HCT116 (cell line): ENCODE results near the gene SLC26A2. TPM values are rescaled to one million over a fixed set of nuclear protein-coding genes. Genes with fewer than 3 reads are reported as not detected.

Experiments used
- ATAC-seq: fragments of 200-7000 bp; cut with Tn5 transposase; 2 replicates; pipeline ENCODE4 v1.9.1; 2020; ENCODE audit warnings: mild to moderate bottlenecking, moderate library complexity
- BruUV-seq: library from RNA; stranded (reverse); fragments of 400-500 nt; replicated peaks from 2 replicates; lab custom pipeline; 2021; lab: Mats Ljungman, UMichigan
- CTCF ChIA-PET: fragments of 300-600 bp; sonication (Branson Sonifier 250); formaldehyde crosslinking; loops from one replicate; lab custom pipeline; 2021; ENCODE audit warnings: antibody characterized with exemption; lab: Charles Lee
- POLR2A ChIA-PET: fragments of 300-600, 350-600 bp; sonication (Branson Sonifier 250); formaldehyde crosslinking; loops from one replicate; lab custom pipeline; 2021; ENCODE audit warnings: antibody characterized with exemption; lab: Charles Lee
- RAD21 ChIA-PET, 2 experiments: fragments of 300-600 bp; sonication (Branson Sonifier 250); formaldehyde crosslinking; loops; one replicate each; lab custom pipeline; 2023; ENCODE audit warnings: low total read pairs in 2 of 2; ENCODE audit not compliant: uncharacterized antibody in 2 of 2, unreplicated experiment in 2 of 2, low non-redundant PET in 1 of 2; lab: Charles Lee
- DNase-seq: peaks from one replicate; pipeline ENCODE4 v3.0.0-alpha.2; 2010; ENCODE audit warnings: low read depth, low spot score
- H2AFZ ChIP-seq: fragments of 200-600 bp; shearing (Covaris generic), sonication (generic); 2 replicates; pipeline ENCODE4 v1.6.1; 2017; ENCODE audit warnings: low read depth, mixed run types, mixed read lengths, antibody characterized with exemption, low read length; ENCODE audit not compliant: poor library complexity, severe bottlenecking
- H3K27ac ChIP-seq: 2 replicates; pipeline ENCODE4 v1.5.1; 2012; ENCODE audit warnings: low read depth, low read length
- H3K27me3 ChIP-seq: fragments of 200-600 bp; sonication (generic); 2 replicates; pipeline ENCODE4 v1.6.1; 2016; ENCODE audit warnings: mixed run types, low read length, mixed read lengths; ENCODE audit not compliant: insufficient read depth
- H3K36me3 ChIP-seq, 2 experiments: fragments of 200-500 bp in 1 of 2; fragments of 200-600 bp in 1 of 2; sonication (Bioruptor generic) in 1 of 2; sonication (generic) in 1 of 2; 2 replicates each; pipeline versions ENCODE4 v1.5.1 to v1.6.1; 2014 to 2016; ENCODE audit warnings: low read length in 2 of 2, inconsistent platforms in 1 of 2, mixed read lengths in 1 of 2, mixed run types in 1 of 2; ENCODE audit not compliant: insufficient read depth in 2 of 2, control insufficient read depth in 1 of 2
- H3K4me1 ChIP-seq, 2 experiments: fragments of 200-600 bp in 1 of 2; sonication (generic) in 1 of 2; 2 replicates each; pipeline versions ENCODE4 v1.5.1 to v1.6.1; 2012 to 2017; ENCODE audit warnings: low read length in 2 of 2, inconsistent platforms in 1 of 2, mild to moderate bottlenecking in 1 of 2, mixed read lengths in 1 of 2, mixed run types in 1 of 2, moderate library complexity in 1 of 2; ENCODE audit not compliant: insufficient read depth in 2 of 2, control insufficient read depth in 1 of 2
- H3K4me2 ChIP-seq: fragments of 200-600 bp; sonication (generic); 2 replicates; pipeline ENCODE4 v1.6.1; 2017; ENCODE audit warnings: mixed run types, low read length, mixed read lengths
- H3K4me3 ChIP-seq, 2 experiments: fragments of 200-600 bp in 1 of 2; sonication (generic) in 1 of 2; replicated peaks in 1 of 2; 2 replicates each; pipeline ENCODE4 v1.5.1; 2011 to 2016; ENCODE audit warnings: low read length in 2 of 2, control low read depth in 1 of 2, low read depth in 1 of 2, mild to moderate bottlenecking in 1 of 2, mixed read lengths in 1 of 2, mixed run types in 1 of 2
- H3K79me2 ChIP-seq: fragments of 200-600 bp; sonication (generic); 2 replicates; pipeline ENCODE4 v1.6.1; 2017; ENCODE audit warnings: mild to moderate bottlenecking, mixed run types, low read length, moderate library complexity, mixed read lengths; ENCODE audit not compliant: insufficient read depth
- H3K9ac ChIP-seq: fragments of 200-600 bp; sonication (generic); 2 replicates; pipeline ENCODE4 v1.6.1; 2016; ENCODE audit warnings: low read length, mixed read lengths
- H3K9me2 ChIP-seq: fragments of 200-600 bp; sonication (generic), shearing (Covaris generic); 2 replicates; pipeline ENCODE4 v1.6.1; 2017; ENCODE audit warnings: mixed run types, mild to moderate bottlenecking, moderate library complexity; ENCODE audit not compliant: insufficient read depth
- H3K9me3 ChIP-seq, 2 experiments: fragments of 200-500 bp in 1 of 2; fragments of 200-600 bp in 1 of 2; sonication (Bioruptor generic) in 1 of 2; sonication (generic) in 1 of 2; 2 replicates each; pipeline ENCODE4 v1.6.1; 2014 to 2017; ENCODE audit warnings: low read length in 2 of 2, mixed read lengths in 2 of 2, inconsistent platforms in 1 of 2, low read depth in 1 of 2, mild to moderate bottlenecking in 1 of 2, mixed run types in 1 of 2, moderate library complexity in 1 of 2; ENCODE audit not compliant: control insufficient read depth in 1 of 2, insufficient read depth in 1 of 2
- H4K20me1 ChIP-seq: fragments of 200-600 bp; sonication (generic), shearing (Covaris generic); 2 replicates; pipeline ENCODE4 v1.6.1; 2017; ENCODE audit warnings: mixed run types, mild to moderate bottlenecking, moderate library complexity; ENCODE audit not compliant: insufficient read depth
- CBX3 ChIP-seq: IDR thresholded peaks from 2 replicates; pipeline ENCODE4 v1.6.1; 2012; ENCODE audit warnings: low read depth
- EGR1 ChIP-seq: IDR thresholded peaks from 2 replicates; pipeline ENCODE4 v1.6.1; 2012; ENCODE audit warnings: low read depth
- JUND ChIP-seq: IDR thresholded peaks from 2 replicates; pipeline ENCODE4 v1.6.1; 2012
- POLR2A ChIP-seq: IDR thresholded peaks from 2 replicates; pipeline ENCODE4 v1.7.0; 2011; ENCODE audit warnings: borderline replicate concordance; ENCODE audit not compliant: insufficient read depth, insufficient read length; ENCODE audit errors: extremely low read depth
- POLR2AphosphoS5 ChIP-seq: IDR thresholded peaks from 2 replicates; pipeline ENCODE4 v1.6.1; 2011; ENCODE audit warnings: mild to moderate bottlenecking, low read depth, low read length, moderate library complexity
- RAD21 ChIP-seq: IDR thresholded peaks from 2 replicates; pipeline ENCODE4 v1.6.1; 2012; ENCODE audit warnings: low read depth, mild to moderate bottlenecking
- SIN3A ChIP-seq: IDR thresholded peaks from 2 replicates; pipeline ENCODE4 v1.6.1; 2012; ENCODE audit warnings: low read depth
- SP1 ChIP-seq: IDR thresholded peaks from 2 replicates; pipeline ENCODE4 v1.6.1; 2012; ENCODE audit warnings: low read depth
- SRF ChIP-seq: IDR thresholded peaks from 2 replicates; pipeline ENCODE4 v1.6.1; 2012; ENCODE audit warnings: low read depth
- TCF7L2 ChIP-seq: IDR thresholded peaks from 2 replicates; pipeline ENCODE4 v1.7.0; 2011; ENCODE audit warnings: borderline replicate concordance, inconsistent platforms; ENCODE audit not compliant: insufficient read depth, insufficient read length; ENCODE audit errors: extremely low read depth
- YY1 ChIP-seq: IDR thresholded peaks from 2 replicates; pipeline ENCODE4 v1.6.1; 2011; ENCODE audit warnings: low read length, low read depth, moderate library complexity, mild to moderate bottlenecking; ENCODE audit not compliant: insufficient replicate concordance; ENCODE audit errors: extremely low read depth
- ZFX ChIP-seq: fragments of 450-650 bp; IDR thresholded peaks from 2 replicates; pipeline ENCODE4 v1.6.1; 2017
- ZNF274 ChIP-seq: fragments of 200-500 bp; sonication (Bioruptor generic); IDR thresholded peaks from 2 replicates; pipeline ENCODE4 v1.6.1; 2014; ENCODE audit warnings: mild to moderate bottlenecking, low read depth, low read length, inconsistent platforms
- intact Hi-C: fragments of 100-400 bp; cut with micrococcal nuclease; formaldehyde crosslinking; loops from 2 replicates; pipeline ENCODE4 v1.10.0; 2022
- total RNA-seq: library from RNA; stranded (reverse); gene quantifications from one replicate; pipeline ENCODE4 v1.2.1, GENCODE V29; 2021; ENCODE audit not compliant: unreplicated experiment
- TF ChIP-seq, protein P1 (sequence below): IDR thresholded peaks from 2 replicates; pipeline ENCODE4 v1.6.1; 2012
- TF ChIP-seq, protein P2 (sequence below): IDR thresholded peaks from 2 replicates; pipeline ENCODE4 v1.6.1; 2012
- TF ChIP-seq, protein P3 (sequence below): IDR thresholded peaks from 2 replicates; pipeline ENCODE4 v1.6.1; 2012; ENCODE audit warnings: low read depth
- TF ChIP-seq, protein P4 (sequence below), 3 experiments: fragments of 200-600 bp in 1 of 3; sonication (generic) in 1 of 3; IDR thresholded peaks in 2 of 3; conservative IDR thresholded peaks in 1 of 3; 2 replicates each; pipeline ENCODE4 v1.5.1; 2012 to 2017; ENCODE audit warnings: low read depth in 2 of 3, low read length in 2 of 3, antibody characterized with exemption in 1 of 3, borderline replicate concordance in 1 of 3, control low read depth in 1 of 3, mild to moderate bottlenecking in 1 of 3, mixed read lengths in 1 of 3, mixed run types in 1 of 3, moderate library complexity in 1 of 3; ENCODE audit not compliant: insufficient read depth in 1 of 3
- TF ChIP-seq, protein P5 (sequence below): IDR thresholded peaks from 2 replicates; pipeline ENCODE4 v1.6.1; 2011; ENCODE audit warnings: mild to moderate bottlenecking, low read length, moderate library complexity; ENCODE audit not compliant: insufficient replicate concordance; ENCODE audit errors: extremely low read depth

The SLC26A2 gene
- total RNA-seq, 1 experiment from 2014 or later = 7.8 TPM

DNA sequence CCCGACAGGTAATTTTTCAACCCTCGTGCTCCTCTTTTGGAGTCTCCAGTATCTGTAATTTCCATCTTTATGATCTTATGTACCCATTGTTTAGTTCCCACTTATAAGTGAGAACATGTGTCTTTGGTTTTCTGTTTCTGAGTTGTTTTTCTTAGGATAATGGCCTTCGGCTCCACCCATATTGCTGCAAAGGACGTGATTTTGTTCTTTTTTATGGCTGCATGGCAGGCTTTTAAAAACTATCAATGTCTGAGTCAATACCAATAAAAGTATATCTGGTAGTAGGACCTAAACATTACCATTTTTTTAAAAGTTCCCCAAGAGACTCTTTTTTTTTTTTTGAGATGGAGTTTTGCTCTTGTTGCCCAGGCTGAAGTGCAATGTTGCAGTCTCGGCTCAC lies 3.9 kb upstream of the SLC26A2 start:
- no peak for DNase-seq

More for the DNA sequence above, 3.9 kb upstream of the SLC26A2 start:
- Histone ChIP-seq H3K9ac (no peak overlapping the region), H3K27ac (no peak overlapping the region), H3K4me1 (peaks cover 8 to 24% of the 10 kb centered on the region in 2 experiments), H2AFZ (no peak overlapping the region), H3K9me3 (no peaks in the 10 kb centered on the region), H3K36me3 (no peaks in the 10 kb centered on the region), H3K4me3 (no peak overlapping the region)
- BruUV-seq = no TSS peak
- ChIA-PET POLR2A (no interaction called here), RAD21 (no interaction called here), CTCF (no interaction called here)
- intact Hi-C loops = no loop called here
- TF ChIP-seq YY1 (no peak), SIN3A (no peak), SP1 (no peak), JUND (no peak), POLR2A (no peak), CBX3 (no peak), POLR2AphosphoS5 (no peak), SRF (no peak), EGR1 (no peak), ZNF274 (no peak), ZFX (no peak), TCF7L2 (no peak), RAD21 (no peak)
- TF ChIP-seq, protein P1, sequence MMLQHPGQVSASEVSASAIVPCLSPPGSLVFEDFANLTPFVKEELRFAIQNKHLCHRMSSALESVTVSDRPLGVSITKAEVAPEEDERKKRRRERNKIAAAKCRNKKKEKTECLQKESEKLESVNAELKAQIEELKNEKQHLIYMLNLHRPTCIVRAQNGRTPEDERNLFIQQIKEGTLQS = no peak
- TF ChIP-seq, protein P2, sequence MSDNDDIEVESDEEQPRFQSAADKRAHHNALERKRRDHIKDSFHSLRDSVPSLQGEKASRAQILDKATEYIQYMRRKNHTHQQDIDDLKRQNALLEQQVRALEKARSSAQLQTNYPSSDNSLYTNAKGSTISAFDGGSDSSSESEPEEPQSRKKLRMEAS = no peak
- TF ChIP-seq, protein P3, sequence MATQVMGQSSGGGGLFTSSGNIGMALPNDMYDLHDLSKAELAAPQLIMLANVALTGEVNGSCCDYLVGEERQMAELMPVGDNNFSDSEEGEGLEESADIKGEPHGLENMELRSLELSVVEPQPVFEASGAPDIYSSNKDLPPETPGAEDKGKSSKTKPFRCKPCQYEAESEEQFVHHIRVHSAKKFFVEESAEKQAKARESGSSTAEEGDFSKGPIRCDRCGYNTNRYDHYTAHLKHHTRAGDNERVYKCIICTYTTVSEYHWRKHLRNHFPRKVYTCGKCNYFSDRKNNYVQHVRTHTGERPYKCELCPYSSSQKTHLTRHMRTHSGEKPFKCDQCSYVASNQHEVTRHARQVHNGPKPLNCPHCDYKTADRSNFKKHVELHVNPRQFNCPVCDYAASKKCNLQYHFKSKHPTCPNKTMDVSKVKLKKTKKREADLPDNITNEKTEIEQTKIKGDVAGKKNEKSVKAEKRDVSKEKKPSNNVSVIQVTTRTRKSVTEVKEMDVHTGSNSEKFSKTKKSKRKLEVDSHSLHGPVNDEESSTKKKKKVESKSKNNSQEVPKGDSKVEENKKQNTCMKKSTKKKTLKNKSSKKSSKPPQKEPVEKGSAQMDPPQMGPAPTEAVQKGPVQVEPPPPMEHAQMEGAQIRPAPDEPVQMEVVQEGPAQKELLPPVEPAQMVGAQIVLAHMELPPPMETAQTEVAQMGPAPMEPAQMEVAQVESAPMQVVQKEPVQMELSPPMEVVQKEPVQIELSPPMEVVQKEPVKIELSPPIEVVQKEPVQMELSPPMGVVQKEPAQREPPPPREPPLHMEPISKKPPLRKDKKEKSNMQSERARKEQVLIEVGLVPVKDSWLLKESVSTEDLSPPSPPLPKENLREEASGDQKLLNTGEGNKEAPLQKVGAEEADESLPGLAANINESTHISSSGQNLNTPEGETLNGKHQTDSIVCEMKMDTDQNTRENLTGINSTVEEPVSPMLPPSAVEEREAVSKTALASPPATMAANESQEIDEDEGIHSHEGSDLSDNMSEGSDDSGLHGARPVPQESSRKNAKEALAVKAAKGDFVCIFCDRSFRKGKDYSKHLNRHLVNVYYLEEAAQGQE = no peak
- TF ChIP-seq, protein P4, sequence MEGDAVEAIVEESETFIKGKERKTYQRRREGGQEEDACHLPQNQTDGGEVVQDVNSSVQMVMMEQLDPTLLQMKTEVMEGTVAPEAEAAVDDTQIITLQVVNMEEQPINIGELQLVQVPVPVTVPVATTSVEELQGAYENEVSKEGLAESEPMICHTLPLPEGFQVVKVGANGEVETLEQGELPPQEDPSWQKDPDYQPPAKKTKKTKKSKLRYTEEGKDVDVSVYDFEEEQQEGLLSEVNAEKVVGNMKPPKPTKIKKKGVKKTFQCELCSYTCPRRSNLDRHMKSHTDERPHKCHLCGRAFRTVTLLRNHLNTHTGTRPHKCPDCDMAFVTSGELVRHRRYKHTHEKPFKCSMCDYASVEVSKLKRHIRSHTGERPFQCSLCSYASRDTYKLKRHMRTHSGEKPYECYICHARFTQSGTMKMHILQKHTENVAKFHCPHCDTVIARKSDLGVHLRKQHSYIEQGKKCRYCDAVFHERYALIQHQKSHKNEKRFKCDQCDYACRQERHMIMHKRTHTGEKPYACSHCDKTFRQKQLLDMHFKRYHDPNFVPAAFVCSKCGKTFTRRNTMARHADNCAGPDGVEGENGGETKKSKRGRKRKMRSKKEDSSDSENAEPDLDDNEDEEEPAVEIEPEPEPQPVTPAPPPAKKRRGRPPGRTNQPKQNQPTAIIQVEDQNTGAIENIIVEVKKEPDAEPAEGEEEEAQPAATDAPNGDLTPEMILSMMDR (IDR thresholded peaks at IDR 0.05 in 2 of 3, conservative IDR thresholded peaks at IDR 0.05 in 1 of 3; ENCODE audit: borderline replicate concordance in 1 of 3, insufficient read depth in 1 of 3, low read depth in 2 of 3, low read length in 2 of 3) = no peak
- TF ChIP-seq, protein P5, sequence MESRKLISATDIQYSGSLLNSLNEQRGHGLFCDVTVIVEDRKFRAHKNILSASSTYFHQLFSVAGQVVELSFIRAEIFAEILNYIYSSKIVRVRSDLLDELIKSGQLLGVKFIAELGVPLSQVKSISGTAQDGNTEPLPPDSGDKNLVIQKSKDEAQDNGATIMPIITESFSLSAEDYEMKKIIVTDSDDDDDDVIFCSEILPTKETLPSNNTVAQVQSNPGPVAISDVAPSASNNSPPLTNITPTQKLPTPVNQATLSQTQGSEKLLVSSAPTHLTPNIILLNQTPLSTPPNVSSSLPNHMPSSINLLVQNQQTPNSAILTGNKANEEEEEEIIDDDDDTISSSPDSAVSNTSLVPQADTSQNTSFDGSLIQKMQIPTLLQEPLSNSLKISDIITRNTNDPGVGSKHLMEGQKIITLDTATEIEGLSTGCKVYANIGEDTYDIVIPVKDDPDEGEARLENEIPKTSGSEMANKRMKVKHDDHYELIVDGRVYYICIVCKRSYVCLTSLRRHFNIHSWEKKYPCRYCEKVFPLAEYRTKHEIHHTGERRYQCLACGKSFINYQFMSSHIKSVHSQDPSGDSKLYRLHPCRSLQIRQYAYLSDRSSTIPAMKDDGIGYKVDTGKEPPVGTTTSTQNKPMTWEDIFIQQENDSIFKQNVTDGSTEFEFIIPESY = no peak
- TF ChIP-seq, all 23 proteins: peak for 0
- Histone ChIP-seq H3K27me3 (no peaks in the 10 kb centered on the region), H3K4me2 (no peak overlapping the region), H4K20me1 (no peaks in the 10 kb centered on the region), H3K79me2 (0 out of 2 replicates have a peak, but pooled peaks cover 2% of the 10 kb centered on the region), H3K9me2 (no peaks in the 10 kb centered on the region)
- ATAC-seq = no peak
